Stimulated activated CD4-positive, alpha-beta T cell treated with anti-CD3 and anti-CD28 coated beads, TNF-alpha, amount 100 ng/mL, for 4 hours (primary cell): ENCODE measurements around the gene SLC6A11.

Experiments
- DNase-seq, 3 experiments: peaks; one replicate each; pipeline ENCODE4 v3.0.0-alpha.2; 2020; ENCODE audit warnings: low read depth in 3 of 3

SLC6A11 gene

DNA sequence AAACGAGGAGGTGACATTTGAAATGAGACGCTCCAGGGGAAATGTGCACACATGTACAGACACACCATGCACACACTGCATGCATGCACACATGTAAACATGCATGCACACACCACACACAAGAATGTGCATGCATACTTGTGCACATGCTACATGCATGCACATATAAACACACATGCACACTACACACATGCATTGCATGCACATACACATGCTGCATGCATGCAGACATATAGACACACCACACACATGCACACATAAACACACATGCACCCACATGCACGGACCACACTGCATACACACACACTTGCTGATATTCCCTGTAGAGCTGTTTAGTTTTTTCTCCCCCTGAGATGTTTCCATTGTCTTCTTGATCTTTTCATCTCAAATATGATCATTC, 138.7 kb downstream of the SLC6A11 start:
- DNase-seq, result no peak

- no peak for DNase-seq
Measured at GRCh38 chr3:10955711-10956453, 139.9 kb downstream of the SLC6A11 start.

DNA sequence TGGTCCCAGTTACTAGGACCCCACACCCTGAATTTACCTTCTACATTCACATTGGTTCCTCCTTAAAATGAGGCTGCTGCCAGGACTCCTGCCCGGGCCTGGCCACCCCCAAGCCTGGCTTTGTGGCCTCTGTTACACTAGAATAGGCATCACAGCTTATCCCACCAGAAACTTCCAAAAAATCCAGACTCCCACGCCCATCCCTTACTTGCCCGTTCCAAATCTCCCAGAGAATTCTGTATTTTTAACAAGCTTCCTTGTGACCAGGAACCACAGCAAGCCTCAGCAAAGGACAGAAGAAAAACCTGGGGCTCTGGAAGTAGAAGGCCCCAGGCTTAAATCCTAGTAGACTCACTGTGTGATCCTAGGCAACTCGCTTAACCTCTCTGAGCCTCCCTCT, 140.5 kb downstream of the SLC6A11 start:
- no peak for DNase-seq

DNA sequence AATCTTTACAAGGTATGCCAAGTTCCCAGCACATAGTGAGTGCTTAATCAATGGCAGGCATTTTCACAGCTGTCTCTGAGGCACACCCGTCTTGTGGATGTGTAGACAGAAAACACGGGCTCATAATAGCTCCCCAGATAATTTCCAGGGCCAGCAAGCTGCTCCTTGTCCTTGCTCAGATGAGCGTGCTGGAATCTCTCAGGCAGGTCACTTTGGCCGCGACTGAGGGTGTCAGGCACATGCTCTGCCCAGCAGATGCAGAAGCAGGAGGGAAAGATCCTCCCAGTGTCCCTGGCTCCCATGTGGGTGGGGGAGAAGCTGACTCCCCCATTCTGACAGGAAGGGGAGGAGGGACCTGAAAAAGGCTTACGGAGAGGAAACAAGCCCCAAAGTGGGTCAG, 141.0 kb downstream of the SLC6A11 start:
- no peak for DNase-seq

DNA sequence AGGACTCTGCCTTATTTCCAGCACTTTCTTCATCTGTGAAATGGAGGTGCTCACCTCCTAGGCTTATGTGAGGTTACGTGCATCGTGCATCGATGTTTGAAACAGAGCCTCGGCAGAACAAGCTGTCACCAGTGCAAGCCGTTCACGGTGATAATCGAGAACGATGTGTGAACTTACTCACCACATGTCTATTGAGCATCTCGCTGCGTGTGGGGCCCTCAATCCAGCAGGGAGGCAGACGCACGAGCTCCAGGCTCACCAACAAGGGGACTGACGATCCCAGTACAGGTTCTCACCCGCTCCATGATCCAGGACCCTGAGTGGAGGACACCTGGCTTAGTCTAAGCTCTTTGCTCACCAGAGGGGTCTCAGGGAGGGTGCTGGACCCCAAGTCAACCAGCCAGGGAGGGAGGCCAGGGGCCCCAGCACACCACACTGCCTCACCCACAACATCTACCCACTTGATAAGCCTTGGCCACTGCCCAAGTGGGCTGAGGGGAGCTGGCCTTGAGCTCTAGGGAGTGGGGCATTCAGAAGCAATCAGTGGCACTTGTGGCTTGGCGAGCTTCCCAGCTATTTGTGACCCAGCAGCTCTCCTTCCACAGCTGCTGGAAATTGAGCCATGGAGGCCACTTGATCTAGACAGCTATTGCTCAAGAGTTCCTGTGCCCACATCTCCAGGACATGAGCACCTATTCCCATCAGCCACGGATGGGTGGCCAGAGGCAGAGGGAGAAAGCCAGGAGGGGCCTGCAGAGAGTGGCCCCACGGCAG, 142.1 kb downstream of the SLC6A11 start:
- no peak for DNase-seq

DNA sequence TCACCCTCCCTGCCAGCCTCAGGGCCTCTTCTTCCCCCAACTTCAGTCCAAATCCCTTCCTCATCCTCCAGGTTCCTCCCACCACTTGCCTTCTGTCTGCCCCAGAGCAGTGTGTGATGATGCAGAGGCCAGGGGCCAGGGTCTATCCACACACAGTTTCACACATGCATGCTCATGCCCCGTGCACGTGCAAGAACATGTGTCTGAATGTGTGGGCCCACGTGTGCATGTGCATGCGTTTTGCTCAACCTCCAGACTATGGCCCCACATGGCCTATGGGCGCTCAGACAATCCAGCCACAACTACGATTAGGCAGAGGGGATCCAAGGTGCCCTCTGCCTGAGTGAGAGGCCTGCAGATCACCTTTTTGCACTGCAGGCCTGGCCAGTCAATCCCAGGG, 144.2 kb downstream of the SLC6A11 start:
- no peak for DNase-seq

DNA sequence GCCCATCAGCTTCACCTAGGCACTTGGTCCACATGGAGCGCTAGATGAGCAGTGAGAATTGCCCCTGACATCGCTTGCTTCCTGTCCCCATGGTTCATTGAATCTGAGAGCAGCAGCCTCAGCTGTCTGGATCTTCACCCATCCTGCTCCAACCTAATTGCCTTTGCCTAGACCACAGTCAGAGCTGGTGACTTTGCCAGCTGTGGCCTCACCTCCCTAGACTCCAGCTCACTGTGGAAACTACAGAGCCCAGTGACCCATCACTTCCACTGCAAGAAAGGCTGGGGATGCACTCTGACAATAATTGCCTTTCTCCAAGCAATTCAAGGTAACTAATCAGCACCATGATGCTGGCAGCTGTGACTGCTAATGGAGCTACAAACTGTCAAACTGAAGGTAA, 145.9 kb downstream of the SLC6A11 start:
- DNase-seq, result no peak

DNA sequence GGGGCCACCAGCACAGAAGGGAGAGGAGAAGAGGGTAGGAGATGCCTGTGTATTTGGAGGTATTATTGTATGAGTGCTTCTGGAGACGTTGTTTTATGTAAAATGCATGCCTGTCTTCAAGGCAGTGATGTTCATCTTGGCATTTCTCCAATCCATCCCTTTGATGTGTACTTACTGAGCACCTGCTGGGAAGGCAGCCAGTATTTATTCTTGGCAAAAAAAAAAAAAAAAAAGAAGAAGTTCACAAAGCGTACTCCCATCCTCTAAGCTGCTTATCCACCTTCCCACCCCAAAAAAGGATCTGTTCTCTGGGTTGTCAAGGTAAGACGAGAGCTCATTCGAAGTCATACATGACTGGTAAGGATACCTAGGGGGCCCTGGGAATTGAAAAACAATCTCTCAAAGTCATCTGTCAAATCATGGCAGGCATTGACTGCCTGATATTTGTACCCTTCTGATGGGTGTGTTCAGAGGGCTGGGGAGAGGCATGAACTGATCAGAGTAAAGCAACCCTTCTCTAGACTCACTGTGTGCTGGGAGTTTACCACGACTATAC, 146.5 kb downstream of the SLC6A11 start:
- no peak for DNase-seq

- DNase-seq, result no peak
Measured at GRCh38 chr3:10964537-10965167, 148.6 kb downstream of the SLC6A11 start.

- no peak for DNase-seq
Measured at GRCh38 chr3:10968401-10968800, 152.4 kb downstream of the SLC6A11 start.

GRCh38 chr3:10970306-10970960, 154.4 kb downstream of the SLC6A11 start:
- DNase-seq, result no peak

DNA sequence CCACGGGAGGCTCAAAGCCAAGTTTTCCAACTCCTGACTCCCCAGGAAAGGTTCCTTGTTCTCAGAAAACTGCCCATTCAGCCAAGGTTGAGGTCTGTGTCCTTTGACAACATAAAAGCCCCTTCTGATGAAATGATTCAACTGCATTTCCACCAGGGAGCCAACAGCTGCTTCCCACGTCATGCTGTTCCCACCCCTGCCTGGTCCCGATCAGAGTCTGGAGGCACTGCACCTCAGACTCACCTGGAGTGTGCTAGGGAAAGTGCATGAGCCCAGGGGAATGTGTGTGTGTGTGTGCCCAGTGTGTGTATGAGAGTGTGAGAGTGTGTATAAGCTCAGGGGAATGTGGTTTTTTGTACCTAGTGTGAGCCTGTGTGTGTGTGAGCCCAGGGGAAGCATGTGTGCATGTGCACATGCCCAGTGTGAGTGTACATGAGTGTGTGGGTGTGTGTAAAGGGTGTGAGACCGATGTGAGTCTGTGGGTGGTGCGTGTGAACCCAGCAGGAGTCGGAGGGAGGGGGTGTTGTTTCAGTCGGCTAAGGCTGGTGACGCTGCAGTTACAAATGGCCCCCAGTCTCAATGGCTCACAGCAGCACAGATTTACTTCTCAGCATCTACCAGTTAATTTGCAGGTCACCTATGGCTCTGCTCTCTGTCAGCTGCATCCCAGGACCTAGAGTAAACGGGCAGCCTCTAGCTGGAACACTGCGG, 156.2 kb downstream of the SLC6A11 start:
- no peak for DNase-seq

DNA sequence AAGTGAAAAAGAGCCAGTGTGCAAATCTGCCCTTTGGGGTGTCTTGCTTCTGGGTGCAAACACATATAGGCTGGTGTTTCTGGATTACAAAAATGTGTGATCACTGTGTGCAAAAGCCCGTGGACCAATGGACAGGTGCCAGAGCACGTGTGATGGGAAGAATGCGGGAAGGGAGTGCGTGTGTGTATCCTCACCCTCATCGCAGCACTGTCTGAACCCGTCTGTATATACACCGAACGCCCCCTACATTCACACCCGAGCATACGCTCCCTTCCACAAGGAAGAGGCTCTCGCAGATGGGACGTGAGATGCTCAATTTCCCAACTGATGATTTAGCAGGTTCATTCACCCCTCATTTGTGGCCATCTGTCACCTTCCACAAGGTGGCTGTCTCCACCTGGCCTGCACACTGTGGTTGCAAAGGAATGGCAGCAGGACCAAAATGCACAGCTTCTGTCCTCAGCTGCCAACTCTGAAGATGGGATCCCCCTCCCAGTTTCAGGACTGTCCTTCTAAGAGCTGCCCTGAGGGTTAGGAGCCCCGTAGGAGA, 157.1 kb downstream of the SLC6A11 start:
- DNase-seq, result no peak

- DNase-seq, result no peak
Measured at GRCh38 chr3:10974131-10974530, 158.1 kb downstream of the SLC6A11 start.

- DNase-seq, result no peak
Measured at GRCh38 chr3:10974746-10975375, 158.8 kb downstream of the SLC6A11 start.

- DNase-seq, result no peak
Measured at GRCh38 chr3:10975695-10976234, 159.7 kb downstream of the SLC6A11 start.

GRCh38 chr3:10976770-10977169, 160.7 kb downstream of the SLC6A11 start:
- DNase-seq, result no peak

GRCh38 chr3:10977892-10978510, 162.0 kb downstream of the SLC6A11 start:
- no peak for DNase-seq

DNA sequence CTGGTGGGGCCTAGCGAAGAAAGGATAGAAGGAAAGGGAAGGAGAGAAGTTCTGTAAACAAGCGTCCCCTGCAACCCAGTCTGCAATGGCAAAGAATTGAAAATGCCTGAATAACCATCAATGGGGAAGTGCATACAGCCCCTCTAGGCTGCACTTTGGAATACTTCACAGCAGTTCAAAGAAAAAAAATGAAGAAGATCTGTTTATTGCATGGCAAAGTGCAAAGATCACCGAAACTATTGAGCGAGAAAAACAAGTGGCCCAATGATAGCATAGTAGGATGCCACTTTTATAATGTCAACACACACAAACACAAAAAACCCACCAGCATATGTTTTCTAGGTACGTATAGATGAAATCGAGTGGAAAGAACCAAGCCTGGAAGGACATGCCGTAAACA, 162.9 kb downstream of the SLC6A11 start:
- no peak for DNase-seq

- no peak for DNase-seq
Measured at GRCh38 chr3:10980312-10980711, 164.3 kb downstream of the SLC6A11 start.
